GM21528 (cell line): ENCODE data around the gene R3HDML.

Experiments
- ATAC-seq: cut with Tn5 transposase; IDR thresholded peaks from one replicate; pipeline ENCODE4 v1.9.1; 2021; ENCODE audit warnings: mild to moderate bottlenecking, moderate library complexity; ENCODE audit not compliant: unreplicated experiment, low FRiP score

R3HDML gene

GRCh38 chr20:44395461-44396340 lies 58.9 kb downstream of the R3HDML start:
- no peak for ATAC-seq

GRCh38 chr20:44396369-44397130 lies 59.7 kb downstream of the R3HDML start:
- ATAC-seq = no peak

GRCh38 chr20:44398335-44398734 lies 61.5 kb downstream of the R3HDML start:
- ATAC-seq = no peak

- ATAC-seq = no peak
Observed at GRCh38 chr20:44399446-44399845, 62.6 kb downstream of the R3HDML start.

GRCh38 chr20:44400671-44400969 lies 63.8 kb downstream of the R3HDML start:
- no peak for ATAC-seq
